Prostate gland (tissue), 2 donors: ENCODE results near the gene AVPR2.

Experiments used
- CTCF ChIP-seq, 4 experiments: fragments of 200-600 bp in 2 of 4; fragments of 450-650 bp in 2 of 4; sonication (generic) in 2 of 4; IDR thresholded peaks; 1 replicate in 3 of 4; 2 replicates in 1 of 4; pipeline ENCODE4 v1.5.1; 2016 to 2019; ENCODE audit warnings: antibody characterized with exemption in 4 of 4, mild to moderate bottlenecking in 2 of 4, moderate library complexity in 2 of 4
- POLR2A ChIP-seq: fragments of 450-650 bp; IDR thresholded peaks from one replicate; pipeline ENCODE4 v1.6.1; 2016; ENCODE audit warnings: antibody characterized with exemption, mild to moderate bottlenecking

GRCh38 chrX:153948002-153948466, 43.6 kb downstream of the AVPR2 start:
- TF ChIP-seq CTCF (IDR thresholded peaks at IDR 0.05) (no peak), POLR2A (no peak)
